OCI-LY7 (cell line): Measurements from ENCODE around the gene ZBTB9. TPM values are rescaled to one million over a fixed set of nuclear protein-coding genes. Genes with fewer than 3 reads are reported as not detected.

Source experiments
- BruUV-seq: library from RNA; stranded (reverse); fragments of 400-500 nt; replicated peaks from 2 replicates; lab custom pipeline; 2021; lab: Mats Ljungman, UMichigan
- CTCF ChIA-PET: fragments of 300-600 bp; sonication (Branson Sonifier 250); formaldehyde crosslinking; loops from one replicate; lab custom pipeline; 2022; ENCODE audit warnings: antibody characterized with exemption; ENCODE audit not compliant: unreplicated experiment; lab: Charles Lee
- POLR2A ChIA-PET: fragments of 300-600 bp; sonication (Branson Sonifier 250); formaldehyde crosslinking; loops from one replicate; lab custom pipeline; 2022; ENCODE audit warnings: antibody characterized with exemption; lab: Charles Lee
- DNase-seq: peaks from one replicate; pipeline ENCODE4 v3.0.0-alpha.2; 2015; ENCODE audit warnings: low spot score
- H2AFZ ChIP-seq: fragments of 200-600 bp; sonication (generic), shearing (Covaris generic); 2 replicates; pipeline ENCODE4 v1.6.1; 2014; ENCODE audit warnings: mild to moderate bottlenecking, antibody characterized with exemption, low read length, moderate library complexity
- H3K27ac ChIP-seq: fragments of 200-600 bp; sonication (generic); 2 replicates; pipeline ENCODE4 v1.5.1; 2014; ENCODE audit warnings: mixed run types, low read depth, mild to moderate bottlenecking, moderate library complexity, low read length, inconsistent platforms; ENCODE audit not compliant: poor library complexity, severe bottlenecking
- H3K36me3 ChIP-seq: fragments of 200-600 bp; sonication (generic); 2 replicates; pipeline ENCODE4 v1.6.1; 2014; ENCODE audit warnings: mild to moderate bottlenecking, antibody characterized with exemption, low read length, moderate library complexity, mixed read lengths; ENCODE audit not compliant: insufficient read depth
- H3K4me1 ChIP-seq: fragments of 200-600 bp; sonication (generic); 2 replicates; pipeline ENCODE4 v1.5.1; 2014; ENCODE audit warnings: mild to moderate bottlenecking, low read length; ENCODE audit not compliant: insufficient read depth, poor library complexity, severe bottlenecking
- H3K4me2 ChIP-seq: fragments of 200-600 bp; sonication (generic); 2 replicates; pipeline ENCODE4 v1.6.1; 2014; ENCODE audit warnings: mild to moderate bottlenecking, low read length
- H3K4me3 ChIP-seq: fragments of 200-600 bp; sonication (generic); 2 replicates; pipeline ENCODE4 v1.5.1; 2014; ENCODE audit warnings: mild to moderate bottlenecking, low read depth, low read length; ENCODE audit not compliant: poor library complexity, severe bottlenecking
- H3K79me2 ChIP-seq: fragments of 200-600 bp; sonication (generic); 2 replicates; pipeline ENCODE4 v1.6.1; 2016; ENCODE audit warnings: low read depth, mild to moderate bottlenecking, low read length, moderate library complexity, mixed read lengths; ENCODE audit not compliant: insufficient read depth
- H3K9me2 ChIP-seq: fragments of 200-600 bp; sonication (generic); 2 replicates; pipeline ENCODE4 v1.6.1; 2016; ENCODE audit warnings: mild to moderate bottlenecking, low read length, mixed read lengths; ENCODE audit not compliant: insufficient read depth
- H3K9me3 ChIP-seq: fragments of 200-600 bp; sonication (generic); 2 replicates; pipeline ENCODE4 v1.6.1; 2014; ENCODE audit warnings: mild to moderate bottlenecking, mixed run types, low read length, mixed read lengths
- H4K20me1 ChIP-seq: fragments of 200-600 bp; sonication (generic); 2 replicates; pipeline ENCODE4 v1.6.1; 2014; ENCODE audit warnings: mild to moderate bottlenecking, antibody characterized with exemption, low read length, moderate library complexity, mixed read lengths; ENCODE audit not compliant: insufficient read depth
- CTCF ChIP-seq: fragments of 200-600 bp; sonication (generic); conservative IDR thresholded peaks from 2 replicates; pipeline ENCODE4 v1.5.1; 2014; ENCODE audit warnings: mild to moderate bottlenecking, antibody characterized with exemption, low read length, moderate library complexity, mixed read lengths
- EZH2phosphoT487 ChIP-seq: fragments of 200-600 bp; sonication (generic); IDR thresholded peaks from 2 replicates; pipeline ENCODE4 v1.6.1; 2018; ENCODE audit warnings: low read depth, borderline replicate concordance, mild to moderate bottlenecking, mixed run types, antibody characterized with exemption, low read length, moderate library complexity, mixed read lengths
- intact Hi-C: fragments of 100-400 bp; cut with micrococcal nuclease; formaldehyde crosslinking; loops from one replicate; pipeline ENCODE4 v1.10.0; 2022; ENCODE audit not compliant: unreplicated experiment
- total RNA-seq, 2 experiments: library from RNA; depleted of rRNA in 1 of 2; stranded (reverse); fragments of >200 nt in 1 of 2; shearing (Covaris generic) in 1 of 2; gene quantifications; 2 replicates each; pipeline ENCODE4 v1.2.3, GENCODE V29; 2014 to 2022

The ZBTB9 gene
- total RNA-seq, 2 experiments from 2014 or later = 6.8 to 7.7 TPM

GRCh38 chr6:33416386-33417127 lies 37.8 kb upstream of the ZBTB9 start:
- POLR2A ChIA-PET = interaction anchor here (0.6 to 1.1 kb wide), 2 partner anchors 42 to 84 kb away, joined by 3 read pairs; no protein-coding TSS in a partner anchor
- TSS peak; percentile 91 for BruUV-seq
- peaks cover 65% of the 10 kb centered on the region for H3K4me1 ChIP-seq

GRCh38 chr6:33417128-33417902 lies 37.1 kb upstream of the ZBTB9 start:
- CTCF ChIA-PET = no interaction called here
- POLR2A ChIA-PET = interaction anchor here (0.6 to 1.6 kb wide), 2 partner anchors 12 to 85 kb away, joined by 3 to 4 read pairs; no protein-coding TSS in a partner anchor
- Histone ChIP-seq H3K36me3 (peaks cover 40% of the 10 kb centered on the region), H4K20me1 (peaks cover 6% of the 10 kb centered on the region; the same call in 1 of the 2 replicates), H3K9me2 (no peaks in the 10 kb centered on the region), H3K79me2 (peaks cover 21% of the 10 kb centered on the region; the same call in 1 of the 2 replicates), H3K27ac (peak overlapping the region; percentile 52), H3K4me3 (peak overlapping the region; percentile 77), H3K4me1 (peaks cover 58% of the 10 kb centered on the region), H3K4me2 (peak overlapping the region; percentile 98), H3K9me3 (no peaks in the 10 kb centered on the region), H2AFZ (peak overlapping the region; percentile 35; the same call in 1 of the 2 replicates)
- intact Hi-C loops = loop anchor here (10.0 kb wide), 1 partner anchor 213 kb away; the partner anchor contains the start of genes HSD17B8, RING1, RXRB and SLC39A7
- DNase-seq = no peak
- TF ChIP-seq EZH2phosphoT487 (no peak), CTCF (no peak)
- no TSS peak for BruUV-seq

More at GRCh38 chr6:33416386-33417127, 37.8 kb upstream of the ZBTB9 start:
- no peak for TF ChIP-seq CTCF
- no peak for TF ChIP-seq EZH2phosphoT487
- peaks cover 42% of the 10 kb centered on the region for H3K36me3 ChIP-seq
- DNase-seq = no peak
- H3K4me2 ChIP-seq = peak overlapping the region; percentile 98
- peaks cover 22% of the 10 kb centered on the region; the same call in 1 of the 2 replicates for H3K79me2 ChIP-seq
- H3K9me2 ChIP-seq = no peaks in the 10 kb centered on the region
- H3K4me3 ChIP-seq = peak overlapping the region; percentile 77
- CTCF ChIA-PET = no interaction called here
- H3K27ac ChIP-seq = peak overlapping the region; percentile 52
- no peaks in the 10 kb centered on the region for H3K9me3 ChIP-seq
- intact Hi-C loops = loop anchor here (10.0 kb wide), 1 partner anchor 212 kb away; the partner anchor contains the start of genes HSD17B8, RING1, RXRB and SLC39A7
- H2AFZ ChIP-seq = no peak overlapping the region
- peaks cover 6% of the 10 kb centered on the region; the same call in 1 of the 2 replicates for H4K20me1 ChIP-seq
